GM12878 (cell line): Measurements from ENCODE around the gene ASGR1. TPM values are rescaled to one million over a fixed set of nuclear protein-coding genes. Genes with fewer than 3 reads are reported as not detected.
A peak's percentile ranks its signal among the peaks of the same experiment; 100 is the strongest.

Experiments
- ATAC-seq: fragments of 200-7000 bp; cut with Tn5 transposase; 3 replicates; pipeline ENCODE4 v1.9.1; 2020; ENCODE audit warnings: mild to moderate bottlenecking, moderate library complexity
- BruUV-seq: library from RNA; stranded (reverse); fragments of 400-500 nt; replicated peaks from 2 replicates; lab custom pipeline; 2021; lab: Mats Ljungman, UMichigan
- CTCF ChIA-PET: fragments of 300-600 bp; sonication (Branson Sonifier 250); formaldehyde crosslinking; extraction: SDS; loops from one replicate; lab custom pipeline; 2021; ENCODE audit warnings: inconsistent platforms; lab: Yijun Ruan, JAX
- POLR2A ChIA-PET: fragments of 350-600 bp; formaldehyde crosslinking; extraction: SDS; loops from one replicate; lab custom pipeline; 2021; ENCODE audit warnings: inconsistent platforms; lab: Charles Lee
- RAD21 ChIA-PET: fragments of 300-600 bp; sonication (Branson Sonifier 250); formaldehyde crosslinking; loops from one replicate; lab custom pipeline; 2023; ENCODE audit warnings: antibody characterized with exemption; ENCODE audit not compliant: unreplicated experiment; lab: Charles Lee
- SMC1A ChIA-PET: fragments of 300-600 bp; sonication (Branson Sonifier 250); formaldehyde crosslinking; loops from one replicate; lab custom pipeline; 2023; ENCODE audit not compliant: unreplicated experiment, uncharacterized antibody; lab: Charles Lee
- DNase-seq: peaks from one replicate; pipeline ENCODE4 v3.0.0-alpha.2; 2011; ENCODE audit warnings: low read depth, low spot score
- FAIRE-seq: peaks from 3 replicates; lab custom pipeline; 2011; peaks lifted over from hg19 to GRCh38; lab: Jason Lieb, UNC
- H2AFZ ChIP-seq: 2 replicates; pipeline ENCODE4 v1.6.0; 2011; ENCODE audit warnings: low read depth, low read length, control low read depth; ENCODE audit not compliant: control insufficient read depth
- H3K27ac ChIP-seq: 2 replicates; pipeline ENCODE4 v1.5.1; 2011; ENCODE audit warnings: control low read depth; ENCODE audit not compliant: control insufficient read depth, insufficient read depth
- H3K27me3 ChIP-seq, 2 experiments: replicated peaks in 1 of 2; 2 replicates each; pipeline versions ENCODE4 v1.6.0 to v1.6.1; 2011; ENCODE audit warnings: low read length in 1 of 2; ENCODE audit not compliant: control insufficient read depth in 2 of 2, insufficient read depth in 2 of 2
- H3K36me3 ChIP-seq, 2 experiments: 2 replicates each; pipeline ENCODE4 v1.5.1; 2011; ENCODE audit warnings: low read length in 1 of 2; ENCODE audit not compliant: control insufficient read depth in 2 of 2, insufficient read depth in 2 of 2
- H3K4me1 ChIP-seq: 2 replicates; pipeline ENCODE4 v1.6.1; 2011; ENCODE audit warnings: mild to moderate bottlenecking, low read length, moderate library complexity, mixed read lengths; ENCODE audit not compliant: control insufficient read depth, insufficient read depth
- H3K4me2 ChIP-seq: 2 replicates; pipeline ENCODE4 v1.6.0; 2011; ENCODE audit warnings: control low read depth; ENCODE audit not compliant: control insufficient read depth, insufficient read depth
- H3K4me3 ChIP-seq: fragments of 200-600 bp; sonication (generic); 2 replicates; pipeline ENCODE4 v1.5.1; 2016
- H3K79me2 ChIP-seq: 2 replicates; pipeline ENCODE4 v1.6.0; 2011; ENCODE audit warnings: low read length; ENCODE audit not compliant: control insufficient read depth, insufficient read depth
- H3K9ac ChIP-seq: 2 replicates; pipeline ENCODE4 v1.8.0; 2011; ENCODE audit warnings: low read length, control low read depth, mixed read lengths; ENCODE audit not compliant: control insufficient read depth, insufficient read depth
- H3K9me3 ChIP-seq: replicated peaks from 3 replicates; pipeline ENCODE4 v1.5.1; 2011; ENCODE audit warnings: mild to moderate bottlenecking, low read length; ENCODE audit not compliant: control insufficient read depth, insufficient read depth
- H4K20me1 ChIP-seq: 2 replicates; pipeline ENCODE4 v1.6.0; 2011; ENCODE audit not compliant: control insufficient read depth, insufficient read depth
- ATF3 ChIP-seq: IDR thresholded peaks from 2 replicates; pipeline ENCODE4 v1.6.1; 2011; ENCODE audit warnings: low read depth, mild to moderate bottlenecking, low read length, moderate library complexity, borderline replicate concordance; ENCODE audit errors: extremely low read depth
- CEBPZ ChIP-seq: fragments of 150-350 bp; IDR thresholded peaks from 2 replicates; pipeline ENCODE4 v1.6.1; 2016; ENCODE audit warnings: low read depth, low read length
- CREB1 ChIP-seq: IDR thresholded peaks from 2 replicates; pipeline ENCODE4 v1.6.1; 2012; ENCODE audit warnings: low read depth, mild to moderate bottlenecking, inconsistent platforms
- CREM ChIP-seq: IDR thresholded peaks from 2 replicates; pipeline ENCODE4 v1.6.1; 2014; ENCODE audit warnings: antibody characterized with exemption, low read depth
- CTCF ChIP-seq, 3 experiments: IDR thresholded peaks in 2 of 3; conservative IDR thresholded peaks in 1 of 3; 2 replicates each; pipeline ENCODE4 v1.5.1; 2011; ENCODE audit warnings: low read depth in 3 of 3, low read length in 3 of 3, mild to moderate bottlenecking in 3 of 3, control low read depth in 2 of 3, moderate library complexity in 2 of 3, inconsistent platforms in 1 of 3, mixed read lengths in 1 of 3; ENCODE audit not compliant: control insufficient read depth in 2 of 3, insufficient read depth in 1 of 3; ENCODE audit errors: extremely low read depth in 1 of 3
- IKZF1 ChIP-seq: fragments of 450-650 bp; conservative IDR thresholded peaks from 2 replicates; pipeline ENCODE4 v1.6.1; 2017; ENCODE audit warnings: antibody characterized with exemption, mild to moderate bottlenecking
- PBX3 ChIP-seq: IDR thresholded peaks from 2 replicates; pipeline ENCODE4 v1.6.1; 2011; ENCODE audit warnings: mild to moderate bottlenecking, low read depth, low read length, moderate library complexity; ENCODE audit not compliant: insufficient replicate concordance
- REST ChIP-seq: IDR thresholded peaks from 2 replicates; pipeline ENCODE4 v1.6.1; 2012; ENCODE audit warnings: mild to moderate bottlenecking, low read depth, low read length
- SP1 ChIP-seq: IDR thresholded peaks from one replicate; pipeline ENCODE4 v1.6.1; 2011; ENCODE audit warnings: low read depth, low read length
- TARDBP ChIP-seq: IDR thresholded peaks from 2 replicates; pipeline ENCODE4 v1.6.1; 2016; ENCODE audit warnings: borderline replicate concordance
- WGBS: methylation state at CpG from one replicate; pipeline ENCODE4 v1.1.6; 2016; ENCODE audit warnings: low lambda C conversion rate; ENCODE audit not compliant: insufficient replicate concordance, insufficient coverage; ENCODE audit errors: missing lambda C conversion rate; 5-methylcytosine and 5-hydroxymethylcytosine counted together
- in situ Hi-C: fragments of 300-500 bp; cut with MboI; formaldehyde crosslinking; loops from 9 replicates; pipeline ENCODE4 v1.14.3; 2018; ENCODE audit warnings: mixed read lengths
- intact Hi-C: fragments of 100-400 bp; cut with micrococcal nuclease; formaldehyde crosslinking; loops from one replicate; pipeline ENCODE4 v1.14.2; 2022; ENCODE audit not compliant: unreplicated experiment
- polyA plus RNA-seq, 11 experiments: library from polyadenylated mRNA; depleted of rRNA in 4 of 11; unstranded in 6 of 11; stranded (reverse) in 5 of 11; fragments of >200 nt; fragmentation: Nextera tagmentation in 4 of 11; fragmentation: Illumina TruSeq in 1 of 11; extraction: Ambion mirVana in 4 of 11; extraction: Trizol in 1 of 11; gene quantifications; 1 replicate in 1 of 11; 2 replicates in 10 of 11; pipeline versions ENCODE4 v1.2.1 to v1.2.3, GENCODE V29; 2011 to 2016; ENCODE audit warnings: inconsistent platforms in 2 of 11, missing spikeins in 2 of 11, low read depth in 1 of 11
- total RNA-seq, 4 experiments: library from RNA; depleted of rRNA in 3 of 4; stranded (reverse); fragments of >200 nt in 3 of 4; fragmentation: Illumina TruSeq in 1 of 4; extraction: Trizol in 1 of 4; gene quantifications; 2 replicates each; pipeline versions ENCODE4 v1.2.1 to v1.2.3, GENCODE V29; 2013 to 2021

Gene ASGR1
- total and polyA plus RNA-seq, 10 of the 15 experiments (the other 5 are each of a cell fraction or from before 2014, with no cell fraction given), result 0.06 to 0.34 (median 0.14) TPM; not detected in 6

- H3K27me3 ChIP-seq, result no peaks in the 10 kb centered on the region
- FAIRE-seq, result peak; percentile 93
- peak overlapping the region; percentile 89; the same call in 1 of the 2 replicates for H3K4me2 ChIP-seq
- peaks cover 18% of the 10 kb centered on the region for H3K4me1 ChIP-seq
- ChIA-PET SMC1A (interaction anchor here (1.6 kb wide), 1 partner anchor 36 kb away, joined by 4 read pairs; the partner anchor contains the start of gene CTDNEP1), CTCF (interaction anchor here (1.2 to 1.9 kb wide), 4 partner anchors 27 to 169 kb away, joined by 3 to 7 read pairs (median 5); partner anchors contain the start of gene SLC2A4), POLR2A (interaction anchor here (1.3 to 3.3 kb wide), 3 partner anchors 19 to 26 kb away, joined by 3 to 12 read pairs (median 7); partner anchors contain the start of genes DVL2 and PHF23), RAD21 (interaction anchor here (0.6 kb wide), 1 partner anchor 28 kb away, joined by 3 read pairs; the partner anchor contains the start of gene GABARAP)
- BruUV-seq, result no TSS peak
- no peak overlapping the region for H2AFZ ChIP-seq
- ATAC-seq, result no peak
- H4K20me1 ChIP-seq, result no peaks in the 10 kb centered on the region
- intact Hi-C loops (loop anchor here (2.0 kb wide), 2 partner anchors 24 to 38 kb away; partner anchors contain the start of genes ELP5 and PHF23), in situ Hi-C loops (no loop called here)
- H3K79me2 ChIP-seq, result peaks cover 6% of the 10 kb centered on the region
- WGBS, result 20% methylated on average over 9 of the region's 9 CpGs
- no peak overlapping the region for H3K9ac ChIP-seq
- H3K36me3 ChIP-seq, result no peaks in the 10 kb centered on the region
- no peak for DNase-seq
- H3K4me3 ChIP-seq, result no peak overlapping the region; the same call in 1 of the 2 replicates
- H3K27ac ChIP-seq, result no peak overlapping the region; the same call in 1 of the 2 replicates
- H3K9me3 ChIP-seq, result no peaks in the 10 kb centered on the region
- TF ChIP-seq IKZF1 (peak; percentile 12; the same call in 1 of the 2 replicates), CEBPZ (no peak), ATF3 (0 out of 2 replicates have a peak, but pooled peaks have one; percentile 37), CREM (peak; percentile 30; the same call in 1 of the 2 replicates), PBX3 (no peak), SP1 (peak; percentile 11), CREB1 (0 out of 2 replicates have a peak, but pooled peaks have one; percentile 36), REST (no peak), CTCF (IDR thresholded peaks at IDR 0.05 in 2 of 3, conservative IDR thresholded peaks at IDR 0.05 in 1 of 3; ENCODE audit: control insufficient read depth in 2 of 3, extremely low read depth in 1 of 3, insufficient read depth in 1 of 3, low read depth in 3 of 3, low read length in 3 of 3) (peak in 1 of 3 experiments; percentile 1; a peak in 1 of 6 replicates), TARDBP (peak; percentile 91)
Observed at GRCh38 chr17:7215136-7215638, 36.0 kb upstream of the ASGR1 start.
